ENCODE measurements around the gene SCARF2.

GRCh38 chr22:20424568-20424931, 13.1 kb downstream of the SCARF2 start:
- TF ChIP-seq POLR2AphosphoS5 (IDR thresholded peaks at IDR 0.05; ENCODE audit: low read depth), result no peak
- no peak for TF ChIP-seq SPI1 (IDR thresholded peaks at IDR 0.05; ENCODE audit: borderline replicate concordance, low read depth)
- TF ChIP-seq CTCF (IDR thresholded peaks at IDR 0.05; ENCODE audit: insufficient read depth, low read length), result no peak
- no peak for TF ChIP-seq REST (IDR thresholded peaks at IDR 0.05; ENCODE audit: insufficient replicate concordance, low read depth)
